Measurements from ENCODE around the gene SNX12. TPM values are rescaled to one million over a fixed set of nuclear protein-coding genes. Genes with fewer than 3 reads are reported as not detected.

The SNX12 gene
- total and polyA plus RNA-seq, 2 of the 4 experiments (the other 2 are of a cell fraction) = 59.9 to 63.0 TPM

- CTCF ChIA-PET = no interaction called here
Measured at GRCh38 chrX:71107762-71108360, 39.7 kb upstream of the SNX12 start.

More at GRCh38 chrX:71107762-71108360, 39.7 kb upstream of the SNX12 start:
- Histone ChIP-seq H3K36me3 (ENCODE audit: control insufficient read depth, insufficient read depth, low read length) (no peaks in the 10 kb centered on the region), H3K18ac (ENCODE audit: low read depth, low read length) (no peak overlapping the region), H3K9ac (ENCODE audit: low read depth, low read length) (no peak overlapping the region), H2BK120ac (ENCODE audit: low read depth, low read length) (no peak overlapping the region), H3K4ac (ENCODE audit: low read depth, low read length) (no peak overlapping the region), H4K91ac (ENCODE audit: insufficient read depth, low read depth, low read length) (no peak overlapping the region), H4K20me1 (ENCODE audit: insufficient read depth, low read length) (no peaks in the 10 kb centered on the region), H3K56ac (ENCODE audit: extremely low read depth, insufficient read depth, low read length) (no peak overlapping the region), H2AK9ac (replicated peaks; ENCODE audit: low read depth, low read length, poor library complexity) (no peak overlapping the region), H3K79me1 (ENCODE audit: low read depth in 1 of 2, low read length in 2 of 2) (no peaks in the 10 kb centered on the region), H2AK5ac (ENCODE audit: low read depth, low read length) (no peak overlapping the region), H2AFZ (replicated peaks; ENCODE audit: low read length, poor library complexity) (no peak overlapping the region), H3K9me1 (ENCODE audit: insufficient read depth, low read length) (no peaks in the 10 kb centered on the region), H2BK15ac (ENCODE audit: low read depth, low read length) (no peak overlapping the region), H3K4me1 (ENCODE audit: control insufficient read depth, insufficient read depth, low read length) (no peaks in the 10 kb centered on the region), H4K8ac (ENCODE audit: low read depth in 2 of 2, low read length in 2 of 2) (no peak overlapping the region), H3K9me3 (ENCODE audit: control insufficient read depth, insufficient read depth, low read length) (no peaks in the 10 kb centered on the region), H4K5ac (ENCODE audit: low read depth, low read length) (no peak overlapping the region), H3K27ac (ENCODE audit: insufficient read depth, low read length) (no peak overlapping the region), H2BK5ac (ENCODE audit: low read depth, low read length, poor library complexity, severe bottlenecking) (no peak overlapping the region), H3K4me3 (ENCODE audit: insufficient read depth, low read depth, low read length) (no peak overlapping the region), H3K23ac (ENCODE audit: low read depth, low read length) (no peak overlapping the region), H3K14ac (replicated peaks; ENCODE audit: low read depth, low read length) (no peak overlapping the region), H2BK20ac (ENCODE audit: low read depth, low read length) (no peak overlapping the region), H3K4me2 (ENCODE audit: low read depth, low read length) (no peak overlapping the region), H3K27me3 (ENCODE audit: control insufficient read depth, insufficient read depth, low read length) (peaks cover 19% of the 10 kb centered on the region)
- intact Hi-C loops (cut with micrococcal nuclease) (no loop called here), in situ Hi-C loops (cut with MboI; ENCODE audit: low sequenced_read_pairs) (no loop called here), dilution Hi-C loops (cut with HindIII; ENCODE audit: low sequenced_read_pairs, unreplicated experiment) (no loop called here)
- POLR2A ChIA-PET (ENCODE audit: unreplicated experiment) = no interaction called here
- DNase-seq (no peak), ATAC-seq (ENCODE audit: low read depth) (no peak)
- WGBS, 2 experiments (ENCODE audit: extremely low coverage in 2 of 2, insufficient read length in 1 of 2) = no CpG with 5 or more reads among the region's 9 CpGs
- TF ChIP-seq MAZ (IDR thresholded peaks at IDR 0.05; ENCODE audit: borderline replicate concordance, low read depth, low read length) = no peak
- no TSS peak for BruUV-seq (replicated peaks)
